Activated T-cell treated with anti-CD3 and anti-CD28 coated beads for 1 hour (primary cell): Measurements from ENCODE around the gene ANKLE2.

ENCODE experiments used
- DNase-seq: peaks from one replicate; pipeline ENCODE4 v3.0.0-alpha.2; 2020; ENCODE audit warnings: low read depth

The ANKLE2 gene

GRCh38 chr12:132743831-132744230 is 17.8 kb downstream of the ANKLE2 start:
- DNase-seq: no peak

- no peak for DNase-seq
These were observed 20.0 kb downstream of the ANKLE2 start for GRCh38 chr12:132741620-132742019.

DNA sequence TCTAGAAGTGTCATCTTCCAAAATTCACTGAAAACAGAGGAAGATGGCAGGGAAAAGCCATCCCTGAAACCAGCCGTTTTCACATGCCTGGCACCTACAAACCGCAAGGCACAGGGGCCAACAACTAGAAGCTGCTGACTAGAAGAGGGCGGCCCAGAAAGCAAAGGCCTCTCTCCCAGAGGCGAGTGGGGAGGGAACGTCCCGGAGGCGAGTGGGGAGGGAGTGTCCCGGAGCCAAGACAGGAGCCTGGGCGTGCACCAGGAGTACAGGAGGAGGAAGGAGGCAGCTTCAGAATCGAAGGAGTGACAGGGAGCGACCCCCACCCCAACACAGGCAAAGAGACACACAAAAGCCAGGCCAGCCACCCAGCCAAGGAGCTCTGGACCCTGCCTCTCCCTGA is 21.0 kb downstream of the ANKLE2 start:
- no peak for DNase-seq

DNA sequence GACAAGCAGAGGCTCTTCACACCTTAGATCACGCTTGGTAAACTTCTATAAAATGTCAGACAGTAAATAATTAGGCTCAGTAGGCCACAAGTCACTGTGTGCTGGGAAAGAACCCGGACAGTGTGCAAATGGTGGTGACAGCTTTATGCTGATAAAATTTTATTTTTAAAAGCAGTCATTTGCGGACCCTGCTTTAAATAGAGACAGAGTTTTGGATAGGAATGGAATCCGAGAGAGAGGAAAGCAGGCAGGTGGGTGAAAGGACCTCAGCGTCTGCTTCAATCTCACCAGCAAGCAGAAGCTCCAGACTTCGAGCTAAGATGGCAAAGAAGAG is 21.4 kb downstream of the ANKLE2 start:
- DNase-seq: no peak

- DNase-seq: no peak
These were observed 21.9 kb downstream of the ANKLE2 start for GRCh38 chr12:132739600-132740312.

DNA sequence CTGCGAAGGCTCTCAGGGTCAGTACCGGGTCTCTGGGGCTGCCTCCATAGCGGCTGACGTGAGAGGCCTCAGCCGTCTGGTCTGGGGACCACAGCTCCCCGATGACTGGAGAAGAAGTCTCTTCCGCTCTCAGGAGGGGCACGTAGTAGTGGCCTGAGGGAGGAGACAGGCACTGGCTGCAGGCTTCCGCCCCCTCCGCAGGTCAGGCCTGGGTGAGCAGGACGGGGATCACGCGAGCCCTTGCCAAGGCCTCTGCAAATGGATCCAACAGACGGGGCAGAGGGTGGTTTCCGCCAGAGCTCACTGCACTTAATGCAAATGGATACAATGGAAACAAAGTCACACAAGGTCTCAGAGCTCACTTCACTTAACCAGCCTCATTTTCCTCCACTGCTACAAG is 24.7 kb downstream of the ANKLE2 start:
- DNase-seq: no peak

GRCh38 chr12:132736378-132736777 is 25.3 kb downstream of the ANKLE2 start:
- no peak for DNase-seq

- no peak for DNase-seq
These were observed 26.1 kb downstream of the ANKLE2 start for GRCh38 chr12:132735496-132735895.

DNA sequence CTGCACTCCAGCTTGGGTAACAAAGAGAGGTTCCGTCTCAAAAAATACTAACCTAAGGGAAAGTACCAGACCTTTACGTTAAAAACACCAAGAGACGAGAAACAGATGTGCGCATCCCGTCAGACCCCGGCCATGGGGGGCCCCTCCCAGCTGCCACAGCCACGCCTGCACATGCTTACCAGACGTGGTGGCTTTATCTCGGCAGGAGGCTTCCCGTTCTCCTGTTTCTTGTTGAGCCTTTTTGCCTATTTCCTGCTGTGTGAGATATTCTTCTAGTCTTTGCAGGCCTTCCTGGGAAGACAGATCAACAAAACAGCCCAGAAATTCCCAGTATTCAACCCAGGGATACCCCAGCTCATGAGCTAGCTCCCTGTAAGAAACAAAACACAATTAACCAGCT is 27.4 kb downstream of the ANKLE2 start:
- DNase-seq: no peak

DNA sequence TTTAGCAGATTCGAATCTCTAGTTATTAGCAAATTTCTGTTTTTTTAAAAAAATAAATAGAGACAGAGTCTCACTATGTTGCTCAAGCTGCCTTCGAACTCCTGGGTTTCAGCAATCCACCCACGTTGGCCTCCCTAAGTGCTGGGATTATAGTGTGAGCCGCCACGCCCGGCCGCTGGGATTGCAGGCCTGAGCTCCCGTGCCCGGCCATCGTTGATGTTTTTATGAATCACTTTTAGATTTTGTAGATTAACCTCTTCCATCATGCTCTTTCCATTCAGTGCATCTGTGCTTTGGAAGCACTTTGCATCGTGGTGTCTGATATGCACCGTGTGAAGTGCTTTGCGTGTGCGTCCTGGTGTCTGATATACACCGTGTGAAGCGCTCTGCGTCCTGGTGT is 30.1 kb downstream of the ANKLE2 start:
- DNase-seq: no peak

GRCh38 chr12:132730353-132730752 is 31.3 kb downstream of the ANKLE2 start:
- no peak for DNase-seq

GRCh38 chr12:132729541-132730320 is 31.9 kb downstream of the ANKLE2 start:
- DNase-seq: no peak

DNA sequence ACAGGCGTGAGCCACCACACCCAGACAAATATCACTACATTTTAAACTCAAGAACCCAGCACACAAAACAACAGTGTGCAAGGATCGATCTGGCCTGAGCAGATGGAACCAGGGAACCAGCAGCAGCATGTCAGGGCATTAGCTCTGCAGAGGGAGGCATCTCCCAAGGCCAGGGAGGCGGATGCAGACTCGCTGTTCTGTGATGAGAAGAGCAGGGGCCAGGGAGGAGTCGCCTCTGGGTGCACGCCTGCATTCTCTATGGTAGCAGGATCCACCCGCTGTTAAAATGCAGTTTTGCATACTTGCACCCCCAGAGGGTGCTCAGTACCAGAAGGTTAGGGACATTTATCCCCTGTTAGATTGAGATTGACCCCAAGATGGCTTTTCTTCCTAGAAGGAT is 33.1 kb downstream of the ANKLE2 start:
- no peak for DNase-seq

- DNase-seq: no peak
These were observed 34.4 kb downstream of the ANKLE2 start for GRCh38 chr12:132727091-132727794.

DNA sequence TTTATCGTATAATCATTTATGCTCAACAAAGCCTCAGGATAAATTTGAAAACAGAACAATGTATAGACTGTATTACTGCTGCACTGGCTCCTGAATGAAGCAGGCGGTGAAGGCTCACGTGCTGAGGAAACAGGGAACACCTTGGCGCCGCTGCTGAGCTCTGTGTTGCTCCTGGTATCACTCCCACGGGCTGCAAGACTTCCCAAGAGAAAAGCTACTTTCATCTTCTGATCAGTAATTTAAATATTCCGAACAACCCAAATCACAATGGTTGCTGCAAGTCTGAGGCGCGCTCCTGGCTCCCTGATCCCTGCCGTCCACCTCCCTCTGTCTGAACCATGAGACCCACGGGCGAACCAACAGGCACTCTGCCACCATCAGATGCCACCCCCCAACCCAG is 35.2 kb downstream of the ANKLE2 start:
- DNase-seq: no peak

- DNase-seq: no peak
These were observed 37.0 kb downstream of the ANKLE2 start for GRCh38 chr12:132724506-132725241.

- no peak for DNase-seq
These were observed 37.9 kb downstream of the ANKLE2 start for GRCh38 chr12:132723764-132724140.

- DNase-seq: no peak
These were observed 38.4 kb downstream of the ANKLE2 start for GRCh38 chr12:132723015-132723763.

DNA sequence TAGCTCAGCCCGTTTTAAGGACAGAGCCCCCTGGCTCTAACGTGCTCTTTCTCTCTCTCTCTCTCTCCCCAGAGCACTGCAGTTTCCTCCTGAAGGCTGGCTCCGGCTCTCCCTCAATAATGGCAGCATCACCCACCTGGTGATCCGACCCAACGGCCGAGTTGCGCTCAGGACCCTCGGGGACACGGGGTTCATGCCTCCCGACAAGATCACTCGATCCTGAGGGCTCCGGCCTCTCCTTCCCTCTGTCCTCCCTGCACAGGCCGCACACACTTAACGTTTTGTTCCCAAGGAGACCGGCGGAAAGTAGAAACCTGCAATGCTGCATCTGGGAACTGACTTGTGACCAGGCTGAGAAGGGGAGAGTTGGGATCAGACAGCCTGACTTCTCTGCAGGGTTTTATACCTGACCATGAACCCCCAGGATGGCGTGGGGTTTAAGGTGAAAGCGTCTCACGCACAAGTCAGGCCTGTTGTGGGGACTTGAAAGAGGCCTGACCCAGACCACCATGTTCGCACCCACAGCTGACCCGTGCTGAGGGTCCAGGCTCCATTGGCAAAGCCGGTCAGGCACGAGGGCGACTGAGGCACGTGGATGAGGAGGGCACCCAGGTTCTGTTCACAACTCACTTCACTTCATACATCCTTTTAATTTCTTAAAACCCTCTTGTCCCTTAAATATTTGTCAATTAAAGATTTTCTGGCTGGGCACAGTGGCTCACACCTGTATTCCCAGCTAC is 40.9 kb downstream of the ANKLE2 start:
- no peak for DNase-seq

DNA sequence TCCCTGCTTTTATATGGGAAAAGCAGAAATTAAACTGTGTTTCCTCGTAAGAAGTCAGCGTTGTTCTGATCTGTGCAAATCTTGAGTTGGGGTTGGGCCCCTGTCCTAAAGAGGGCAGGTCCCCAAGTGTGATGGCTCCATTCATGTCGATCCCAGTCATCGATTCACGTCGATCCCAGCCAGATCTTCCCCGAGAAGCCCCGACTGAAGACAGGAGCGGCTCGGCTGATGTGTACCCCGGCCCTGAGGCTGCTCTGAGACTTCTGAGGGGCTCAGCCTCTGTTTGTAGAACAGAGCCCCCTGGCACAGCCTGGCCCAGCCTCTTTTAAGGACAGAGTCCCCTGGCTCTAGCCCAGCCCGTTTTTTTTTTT is 41.7 kb downstream of the ANKLE2 start:
- DNase-seq: no peak
